Upper lobe of left lung (tissue), 4 donors: ENCODE measurements around the gene MCTP1.

Source experiments
- POLR2A ChIP-seq, 4 donors: fragments of 450-650 bp; IDR thresholded peaks; one replicate each; pipeline ENCODE4 v1.5.1; 2016 to 2017; ENCODE audit warnings: antibody characterized with exemption in 4 of 4, mild to moderate bottlenecking in 2 of 4
- TF ChIP-seq, protein P1 (sequence below), 6 experiments: fragments of 450-650 bp in 4 of 6; fragments of 200-600 bp in 2 of 6; sonication (generic) in 2 of 6; IDR thresholded peaks; one replicate each; pipeline ENCODE4 v1.5.1; 2016 to 2019; ENCODE audit warnings: antibody characterized with exemption in 6 of 6

- TF ChIP-seq POLR2A (IDR thresholded peaks at IDR 0.05): no peak
- TF ChIP-seq, protein P1, sequence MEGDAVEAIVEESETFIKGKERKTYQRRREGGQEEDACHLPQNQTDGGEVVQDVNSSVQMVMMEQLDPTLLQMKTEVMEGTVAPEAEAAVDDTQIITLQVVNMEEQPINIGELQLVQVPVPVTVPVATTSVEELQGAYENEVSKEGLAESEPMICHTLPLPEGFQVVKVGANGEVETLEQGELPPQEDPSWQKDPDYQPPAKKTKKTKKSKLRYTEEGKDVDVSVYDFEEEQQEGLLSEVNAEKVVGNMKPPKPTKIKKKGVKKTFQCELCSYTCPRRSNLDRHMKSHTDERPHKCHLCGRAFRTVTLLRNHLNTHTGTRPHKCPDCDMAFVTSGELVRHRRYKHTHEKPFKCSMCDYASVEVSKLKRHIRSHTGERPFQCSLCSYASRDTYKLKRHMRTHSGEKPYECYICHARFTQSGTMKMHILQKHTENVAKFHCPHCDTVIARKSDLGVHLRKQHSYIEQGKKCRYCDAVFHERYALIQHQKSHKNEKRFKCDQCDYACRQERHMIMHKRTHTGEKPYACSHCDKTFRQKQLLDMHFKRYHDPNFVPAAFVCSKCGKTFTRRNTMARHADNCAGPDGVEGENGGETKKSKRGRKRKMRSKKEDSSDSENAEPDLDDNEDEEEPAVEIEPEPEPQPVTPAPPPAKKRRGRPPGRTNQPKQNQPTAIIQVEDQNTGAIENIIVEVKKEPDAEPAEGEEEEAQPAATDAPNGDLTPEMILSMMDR (IDR thresholded peaks at IDR 0.05): no peak
These were observed 523.1 kb downstream of the MCTP1 start for GRCh38 chr5:94761786-94762185.
